Natural killer cell (primary cell): ENCODE measurements around the gene RELN. TPM values are rescaled to one million over a fixed set of nuclear protein-coding genes. Genes with fewer than 3 reads are reported as not detected.

Experiments used
- ATAC-seq, 3 donors: fragments of 150-1000 bp in 2 of 3; fragments of 200-7000 bp in 1 of 3; cut with Tn5 transposase; 1 replicate in 1 of 3; 2 replicates in 2 of 3; pipeline ENCODE4 v1.10.0; 2021; ENCODE audit warnings: mild to moderate bottlenecking in 2 of 3, moderate library complexity in 2 of 3
- DNase-seq, 2 donors: peaks; one replicate each; pipeline versions ENCODE4 v3.0.0 to v3.0.0-alpha.2; 2013 to 2021; ENCODE audit warnings: mixed read lengths in 1 of 2
- H3K27ac ChIP-seq: one replicate; pipeline ENCODE4 v1.5.1; 2013; ENCODE audit warnings: mild to moderate bottlenecking, low read length
- H3K27me3 ChIP-seq: one replicate; pipeline ENCODE4 v1.6.1; 2013; ENCODE audit warnings: low read length; ENCODE audit not compliant: control insufficient read depth, insufficient read depth
- H3K36me3 ChIP-seq: one replicate; pipeline ENCODE4 v1.6.1; 2013; ENCODE audit warnings: low read length; ENCODE audit not compliant: control insufficient read depth, insufficient read depth
- H3K4me1 ChIP-seq: one replicate; pipeline ENCODE4 v1.6.1; 2013; ENCODE audit warnings: low read length; ENCODE audit not compliant: control insufficient read depth, insufficient read depth
- H3K4me3 ChIP-seq: one replicate; pipeline ENCODE4 v1.5.1; 2013; ENCODE audit warnings: low read length
- H3K9me3 ChIP-seq: one replicate; pipeline ENCODE4 v1.6.1; 2013; ENCODE audit warnings: low read length; ENCODE audit not compliant: control insufficient read depth, insufficient read depth
- H3K27ac Mint-ChIP-seq, 2 donors: one replicate each; pipeline ENCODE4 v1.8.0; 2022; ENCODE audit warnings: mild to moderate bottlenecking in 2 of 2, mixed read lengths in 2 of 2, moderate library complexity in 1 of 2
- H3K27me3 Mint-ChIP-seq, 2 donors: one replicate each; pipeline ENCODE4 v1.8.0; 2022; ENCODE audit warnings: low read depth in 2 of 2, mixed read lengths in 2 of 2
- H3K36me3 Mint-ChIP-seq: one replicate; pipeline ENCODE4 v1.8.0; 2022; ENCODE audit warnings: mixed read lengths
- H3K4me1 Mint-ChIP-seq, 2 donors: one replicate each; pipeline ENCODE4 v1.8.0; 2022; ENCODE audit warnings: mixed read lengths in 2 of 2
- H3K4me3 Mint-ChIP-seq: one replicate; pipeline ENCODE4 v1.8.0; 2022; ENCODE audit warnings: mild to moderate bottlenecking, moderate library complexity, mixed read lengths
- H3K9me3 Mint-ChIP-seq, 2 donors: one replicate each; pipeline ENCODE4 v1.8.0; 2022; ENCODE audit warnings: mixed read lengths in 2 of 2
- CTCF ChIP-seq: fragments of 200-600 bp; IDR thresholded peaks from one replicate; pipeline ENCODE4 v1.8.0; 2022; ENCODE audit warnings: antibody characterized with exemption
- WGBS: methylation state at CpG from one replicate; pipeline ENCODE4 v1.1.7; 2013; ENCODE audit warnings: missing lambda C conversion rate; ENCODE audit not compliant: insufficient coverage; 5-methylcytosine and 5-hydroxymethylcytosine counted together
- intact Hi-C: fragments of 100-400 bp; cut with micrococcal nuclease; formaldehyde crosslinking; loops from one replicate; pipeline ENCODE4 v1.14.2; 2022
- total RNA-seq, 4 donors: library from RNA; stranded (reverse); fragments of 120-200 nt in 1 of 4; gene quantifications; one replicate each; pipeline versions ENCODE4 v1.2.3 to v1.2.4, GENCODE V29; 2013 to 2022

The RELN gene
- total RNA-seq, 3 donors from 2014 or later (not counting 1 experiment from before 2014, with no cell fraction given), result not detected

- no peak for ATAC-seq
- DNase-seq, result no peak
- Histone ChIP-seq H3K36me3 (no peaks in the 10 kb centered on the region), H3K27ac (no peak overlapping the region), H3K9me3 (no peaks in the 10 kb centered on the region), H3K27me3 (no peaks in the 10 kb centered on the region), H3K4me3 (no peak overlapping the region), H3K4me1 (no peaks in the 10 kb centered on the region)
- intact Hi-C loops, result no loop called here
- no peak overlapping the region for H3K4me3 Mint-ChIP-seq
- H3K4me1 Mint-ChIP-seq, result no peaks in the 10 kb centered on the region
- peaks cover 10 to 20% of the 10 kb centered on the region in 2 donors for H3K27me3 Mint-ChIP-seq
- no peak for TF ChIP-seq CTCF
- H3K27ac Mint-ChIP-seq, result no peak overlapping the region
- H3K9me3 Mint-ChIP-seq, result peaks cover 0 to 3% of the 10 kb centered on the region in 2 donors
- H3K36me3 Mint-ChIP-seq, result no peaks in the 10 kb centered on the region
Measured at GRCh38 chr7:103592844-103593243, 396.6 kb downstream of the RELN start.

GRCh38 chr7:103592187-103592586, 397.3 kb downstream of the RELN start:
- H3K27ac ChIP-seq, result no peak overlapping the region
- no peaks in the 10 kb centered on the region for H3K4me1 ChIP-seq
- H3K4me3 ChIP-seq, result no peak overlapping the region
- WGBS, result 87% methylated on average over 1 of the region's 1 CpG
- H3K36me3 ChIP-seq, result no peaks in the 10 kb centered on the region
- no peak overlapping the region for H3K27ac Mint-ChIP-seq
- no peak for TF ChIP-seq CTCF
- no peaks in the 10 kb centered on the region for H3K4me1 Mint-ChIP-seq
- no peaks in the 10 kb centered on the region for H3K27me3 ChIP-seq
- H3K9me3 Mint-ChIP-seq, result peaks cover 0 to 3% of the 10 kb centered on the region in 2 donors
- H3K9me3 ChIP-seq, result no peaks in the 10 kb centered on the region
- no peak for DNase-seq
- H3K27me3 Mint-ChIP-seq, result peaks cover 10 to 26% of the 10 kb centered on the region in 2 donors
- H3K4me3 Mint-ChIP-seq, result no peak overlapping the region
- intact Hi-C loops, result no loop called here
- ATAC-seq, result no peak
- H3K36me3 Mint-ChIP-seq, result no peaks in the 10 kb centered on the region

DNA sequence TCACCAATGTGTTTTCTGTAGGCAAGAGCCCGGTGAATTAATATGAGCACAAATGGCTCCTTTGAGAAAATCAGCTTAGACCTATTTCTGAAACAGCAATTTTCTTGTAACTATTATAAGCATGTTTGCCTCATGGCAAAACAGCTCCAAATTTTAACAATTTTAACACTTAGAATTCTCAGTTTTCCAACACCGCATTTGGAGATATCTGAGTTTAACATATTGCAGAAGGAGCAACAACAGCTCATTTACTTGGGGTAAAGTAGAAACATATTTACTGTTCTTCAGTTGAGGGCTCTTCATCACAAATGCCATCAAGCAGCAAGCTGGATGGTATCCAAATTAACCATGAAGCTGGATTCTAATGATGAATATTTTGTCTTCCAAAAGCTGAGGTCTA, 409.4 kb downstream of the RELN start:
- H3K36me3 ChIP-seq, result no peaks in the 10 kb centered on the region
- peaks cover 9 to 11% of the 10 kb centered on the region in 2 donors for H3K27me3 Mint-ChIP-seq
- H3K4me3 Mint-ChIP-seq, result no peak overlapping the region
- no peaks in the 10 kb centered on the region for H3K4me1 Mint-ChIP-seq
- no peaks in the 10 kb centered on the region for H3K36me3 Mint-ChIP-seq
- no peaks in the 10 kb centered on the region for H3K27me3 ChIP-seq
- DNase-seq (no peak), ATAC-seq (no peak)
- H3K27ac Mint-ChIP-seq, result no peak overlapping the region
- WGBS, result 96% methylated on average over 2 of the region's 2 CpGs
- no peaks in the 10 kb centered on the region for H3K9me3 ChIP-seq
- intact Hi-C loops, result no loop called here
- H3K27ac ChIP-seq, result no peak overlapping the region
- TF ChIP-seq CTCF, result no peak
- H3K9me3 Mint-ChIP-seq, result peaks cover 0 to 2% of the 10 kb centered on the region in 2 donors
- H3K4me1 ChIP-seq, result no peaks in the 10 kb centered on the region
- H3K4me3 ChIP-seq, result no peak overlapping the region

- no peak overlapping the region for H3K4me3 ChIP-seq
- DNase-seq (no peak), ATAC-seq (no peak)
- Mint-ChIP-seq H3K4me1 (no peaks in the 10 kb centered on the region), H3K27me3 (peaks cover 6 to 11% of the 10 kb centered on the region in 2 donors), H3K27ac (no peak overlapping the region), H3K36me3 (no peaks in the 10 kb centered on the region), H3K4me3 (no peak overlapping the region), H3K9me3 (no peaks in the 10 kb centered on the region)
- H3K9me3 ChIP-seq, result no peaks in the 10 kb centered on the region
- no peak for TF ChIP-seq CTCF
- 94% methylated on average over 2 of the region's 2 CpGs for WGBS
- H3K27me3 ChIP-seq, result no peaks in the 10 kb centered on the region
- no peak overlapping the region for H3K27ac ChIP-seq
- no peaks in the 10 kb centered on the region for H3K36me3 ChIP-seq
- intact Hi-C loops, result loop anchor here (10.0 kb wide), 1 partner anchor 578 kb away; no protein-coding TSS in a partner anchor
- no peaks in the 10 kb centered on the region for H3K4me1 ChIP-seq
Measured at GRCh38 chr7:103577059-103577458, 412.4 kb downstream of the RELN start.
